ENCODE data around the gene CAMK2B. TPM values are rescaled to one million over a fixed set of nuclear protein-coding genes. Genes with fewer than 3 reads are reported as not detected.

Gene CAMK2B
- total and polyA plus RNA-seq, 9 donors = 0.22 to 1.4 (median 0.45) TPM; not detected in 2

DNA sequence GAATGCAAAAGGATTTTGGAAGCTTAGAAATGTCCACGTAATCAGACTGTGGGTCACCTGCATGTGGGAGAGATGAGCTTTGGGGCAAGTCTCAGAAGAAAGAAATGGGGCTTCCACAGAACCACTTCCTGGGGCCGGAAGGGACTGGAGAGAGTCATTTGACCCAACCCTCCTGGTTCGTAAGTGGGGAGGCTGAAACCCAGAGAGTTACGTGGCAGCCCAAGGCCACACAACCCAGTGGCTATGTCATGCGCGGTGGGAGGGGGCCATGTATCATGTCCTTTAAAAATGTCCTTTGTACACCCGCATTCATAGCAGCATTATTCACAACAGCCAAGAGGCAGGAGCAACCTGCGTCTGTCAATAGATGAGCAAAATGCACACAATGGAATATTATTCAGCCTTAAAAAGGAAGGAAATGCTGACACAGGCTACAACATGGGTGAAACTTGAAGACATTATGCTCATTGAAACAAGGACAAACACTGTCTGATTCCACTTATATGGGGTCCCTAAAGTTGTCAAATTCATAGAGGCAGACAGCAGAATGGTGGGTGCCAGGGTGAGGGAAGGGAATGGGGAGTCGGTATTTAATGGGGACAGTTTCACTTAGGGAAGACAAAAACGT, 15.1 kb downstream of the CAMK2B start:
- Histone ChIP-seq H3K36me3 (no peaks in the 10 kb centered on the region), H3K4me3 (peak overlapping the region; percentile 31), H3K4me1 (ENCODE audit: insufficient read depth) (no peaks in the 10 kb centered on the region), H3K9me3 (no peaks in the 10 kb centered on the region), H3K27ac (no peak overlapping the region), H3K27me3 (no peaks in the 10 kb centered on the region)
- intact Hi-C loops (cut with DNase I) = no loop called here
- 61 to 74% (median 67%) methylated on average over 10 of the region's 10 CpGs for WGBS, 3 donors
- no peak for TF ChIP-seq EP300 (IDR thresholded peaks at IDR 0.05)
- TF ChIP-seq POLR2A (IDR thresholded peaks at IDR 0.05) = no peak
- TF ChIP-seq, protein P1, sequence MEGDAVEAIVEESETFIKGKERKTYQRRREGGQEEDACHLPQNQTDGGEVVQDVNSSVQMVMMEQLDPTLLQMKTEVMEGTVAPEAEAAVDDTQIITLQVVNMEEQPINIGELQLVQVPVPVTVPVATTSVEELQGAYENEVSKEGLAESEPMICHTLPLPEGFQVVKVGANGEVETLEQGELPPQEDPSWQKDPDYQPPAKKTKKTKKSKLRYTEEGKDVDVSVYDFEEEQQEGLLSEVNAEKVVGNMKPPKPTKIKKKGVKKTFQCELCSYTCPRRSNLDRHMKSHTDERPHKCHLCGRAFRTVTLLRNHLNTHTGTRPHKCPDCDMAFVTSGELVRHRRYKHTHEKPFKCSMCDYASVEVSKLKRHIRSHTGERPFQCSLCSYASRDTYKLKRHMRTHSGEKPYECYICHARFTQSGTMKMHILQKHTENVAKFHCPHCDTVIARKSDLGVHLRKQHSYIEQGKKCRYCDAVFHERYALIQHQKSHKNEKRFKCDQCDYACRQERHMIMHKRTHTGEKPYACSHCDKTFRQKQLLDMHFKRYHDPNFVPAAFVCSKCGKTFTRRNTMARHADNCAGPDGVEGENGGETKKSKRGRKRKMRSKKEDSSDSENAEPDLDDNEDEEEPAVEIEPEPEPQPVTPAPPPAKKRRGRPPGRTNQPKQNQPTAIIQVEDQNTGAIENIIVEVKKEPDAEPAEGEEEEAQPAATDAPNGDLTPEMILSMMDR (IDR thresholded peaks at IDR 0.05) = no peak
- DNase-seq = peak in 2 of 5 donors; percentile 22 to 29

GRCh38 chr7:44309271-44310091, 15.9 kb downstream of the CAMK2B start:
- peak overlapping the region; percentile 31 for H3K4me3 ChIP-seq
- no peak for TF ChIP-seq EP300 (IDR thresholded peaks at IDR 0.05)
- TF ChIP-seq POLR2A (IDR thresholded peaks at IDR 0.05) = no peak
- TF ChIP-seq, protein P1 (IDR thresholded peaks at IDR 0.05) = no peak
- no peaks in the 10 kb centered on the region for H3K4me1 ChIP-seq (ENCODE audit: insufficient read depth)
- peak; percentile 67 to 82 (median 74) for DNase-seq
- H3K9me3 ChIP-seq = no peaks in the 10 kb centered on the region
- WGBS, 3 donors = 16 to 22% (median 19%) methylated on average over 50 to 73 of the region's 73 CpGs
- intact Hi-C loops (cut with DNase I) = no loop called here
- no peaks in the 10 kb centered on the region for H3K36me3 ChIP-seq
- H3K27ac ChIP-seq = no peak overlapping the region
- no peaks in the 10 kb centered on the region for H3K27me3 ChIP-seq

- no peaks in the 10 kb centered on the region for H3K9me3 ChIP-seq
- TF ChIP-seq POLR2A (IDR thresholded peaks at IDR 0.05) = no peak
- TF ChIP-seq, protein P1 (IDR thresholded peaks at IDR 0.05) = no peak
- TF ChIP-seq EP300 (IDR thresholded peaks at IDR 0.05) = no peak
- no peaks in the 10 kb centered on the region for H3K4me1 ChIP-seq (ENCODE audit: insufficient read depth)
- H3K27me3 ChIP-seq = no peaks in the 10 kb centered on the region
- no peaks in the 10 kb centered on the region for H3K36me3 ChIP-seq
- H3K4me3 ChIP-seq = no peak overlapping the region
- intact Hi-C loops (cut with DNase I) = no loop called here
- DNase-seq = peak in 2 of 5 donors; percentile 40 to 47
- WGBS, 3 donors = 87 to 91% (median 89%) methylated on average over 11 to 18 of the region's 18 CpGs
- no peak overlapping the region for H3K27ac ChIP-seq
Observed at GRCh38 chr7:44308596-44309270, 16.7 kb downstream of the CAMK2B start.

GRCh38 chr7:44307905-44308595, 17.3 kb downstream of the CAMK2B start:
- 87 to 90% (median 89%) methylated on average over 8 of the region's 8 CpGs for WGBS, 3 donors
- intact Hi-C loops (cut with DNase I) = no loop called here
- peak in 2 of 5 donors; percentile 9 to 20 for DNase-seq
- Histone ChIP-seq H3K27ac (no peak overlapping the region), H3K36me3 (no peaks in the 10 kb centered on the region), H3K4me1 (ENCODE audit: insufficient read depth) (no peaks in the 10 kb centered on the region), H3K27me3 (no peaks in the 10 kb centered on the region), H3K9me3 (no peaks in the 10 kb centered on the region), H3K4me3 (no peak overlapping the region)
- TF ChIP-seq, protein P1 (IDR thresholded peaks at IDR 0.05) = no peak
- no peak for TF ChIP-seq POLR2A (IDR thresholded peaks at IDR 0.05)
- no peak for TF ChIP-seq EP300 (IDR thresholded peaks at IDR 0.05)
